Stimulated activated effector memory CD8-positive, alpha-beta T cell treated with anti-CD3 and anti-CD28 coated beads, Interleukin-12 subunit alpha, Interleukin-12 subunit beta, amount 100 ng/mL, for 72 hours (primary cell): ENCODE results near the gene GATM.
"Not testable (repeated sequence)": the region's sequence is repeated elsewhere in the genome, so short reads cannot be mapped to it uniquely, and the experiment has no call there.

Experiments used
- ATAC-seq: fragments of 150-1000 bp; cut with Tn5 transposase; 2 replicates; pipeline ENCODE4 v1.10.0; 2021
- DNase-seq, 2 donors: peaks; one replicate each; pipeline ENCODE4 v3.0.0; 2021 to 2022; ENCODE audit warnings: low spot score in 2 of 2
- H3K27ac Mint-ChIP-seq: one replicate; pipeline ENCODE4 v1.8.0; 2022; ENCODE audit warnings: mild to moderate bottlenecking, mixed read lengths
- H3K36me3 Mint-ChIP-seq: one replicate; pipeline ENCODE4 v1.8.0; 2022; ENCODE audit warnings: mild to moderate bottlenecking, mixed read lengths
- H3K4me1 Mint-ChIP-seq: one replicate; pipeline ENCODE4 v1.8.0; 2022; ENCODE audit warnings: mixed read lengths
- H3K4me3 Mint-ChIP-seq: one replicate; pipeline ENCODE4 v1.8.0; 2022; ENCODE audit warnings: mild to moderate bottlenecking, mixed read lengths
- H3K9me3 Mint-ChIP-seq: one replicate; pipeline ENCODE4 v1.8.0; 2022; ENCODE audit warnings: mixed read lengths

The GATM gene

GRCh38 chr15:45375836-45376235 is 2.5 kb downstream of the GATM start:
- no peak for DNase-seq
- Mint-ChIP-seq H3K27ac (no peak overlapping the region), H3K9me3 (no peaks in the 10 kb centered on the region), H3K4me3 (no peak overlapping the region), H3K36me3 (no peaks in the 10 kb centered on the region), H3K4me1 (peaks cover 23% of the 10 kb centered on the region)
- no peak for ATAC-seq

- Mint-ChIP-seq H3K9me3 (no peaks in the 10 kb centered on the region), H3K4me1 (peaks cover 23% of the 10 kb centered on the region), H3K4me3 (no peak overlapping the region), H3K27ac (no peak overlapping the region), H3K36me3 (no peaks in the 10 kb centered on the region)
- ATAC-seq (no peak), DNase-seq (no peak)
Observed at GRCh38 chr15:45373976-45374375, 4.4 kb downstream of the GATM start.

- no peak for DNase-seq
- Mint-ChIP-seq H3K36me3 (no peaks in the 10 kb centered on the region), H3K27ac (no peak overlapping the region), H3K9me3 (no peaks in the 10 kb centered on the region), H3K4me1 (peaks cover 15% of the 10 kb centered on the region), H3K4me3 (no peak overlapping the region)
- no peak for ATAC-seq
Observed at GRCh38 chr15:45372041-45372995, 6.0 kb downstream of the GATM start.

DNA sequence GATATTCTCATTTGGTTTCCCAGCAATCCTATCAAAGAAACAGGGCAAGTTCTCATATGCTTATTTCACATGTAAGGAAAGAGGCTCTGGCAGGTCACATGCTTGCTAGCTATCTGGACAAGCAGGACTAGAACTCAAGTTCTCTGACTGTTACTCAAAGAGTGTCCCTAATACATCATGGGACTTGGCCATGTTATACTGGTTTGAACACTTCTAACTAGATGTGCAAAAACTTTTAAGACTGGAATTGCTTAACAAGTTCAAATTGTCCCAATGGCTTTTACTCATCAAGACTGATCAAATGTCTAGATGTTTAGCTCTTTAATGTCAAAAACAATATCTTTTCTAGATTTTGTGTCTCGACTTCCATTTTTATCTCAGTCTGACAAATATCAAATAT is 6.8 kb downstream of the GATM start:
- no peak overlapping the region for H3K27ac Mint-ChIP-seq
- ATAC-seq, result no peak

GRCh38 chr15:45370042-45370441 is 8.3 kb downstream of the GATM start:
- H3K36me3 Mint-ChIP-seq, H3K9me3 Mint-ChIP-seq, H3K4me3 Mint-ChIP-seq, ATAC-seq, H3K4me1 Mint-ChIP-seq, H3K27ac Mint-ChIP-seq, DNase-seq: not testable (repeated sequence)

More for the DNA sequence above, 6.8 kb downstream of the GATM start:
- no peak for DNase-seq
- Mint-ChIP-seq H3K4me1 (peaks cover 7% of the 10 kb centered on the region), H3K4me3 (no peak overlapping the region), H3K9me3 (no peaks in the 10 kb centered on the region), H3K36me3 (no peaks in the 10 kb centered on the region)

DNA sequence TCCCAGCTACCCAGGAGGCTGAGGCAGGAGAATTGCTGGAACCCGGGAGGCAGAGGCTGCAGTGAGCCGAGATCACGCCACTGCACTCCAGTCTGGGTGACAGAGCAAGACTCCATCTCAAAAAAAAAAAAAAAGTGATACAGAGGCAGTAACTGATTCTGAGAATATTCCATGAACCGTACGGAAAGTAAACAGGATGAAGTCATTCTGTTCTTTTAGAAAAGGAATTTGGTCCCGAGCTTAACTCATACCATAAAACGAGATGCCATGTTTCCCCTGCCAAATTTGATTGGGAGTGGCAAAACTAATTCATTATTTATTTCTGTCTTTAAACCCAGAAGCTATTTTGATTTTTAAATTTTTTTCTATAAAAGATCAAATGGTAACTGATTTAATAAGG is 11.1 kb downstream of the GATM start:
- H3K4me1 Mint-ChIP-seq, DNase-seq, ATAC-seq, H3K4me3 Mint-ChIP-seq, H3K27ac Mint-ChIP-seq, H3K9me3 Mint-ChIP-seq, H3K36me3 Mint-ChIP-seq: not testable (repeated sequence)

GRCh38 chr15:45364271-45364670 is 14.1 kb downstream of the GATM start:
- no peak overlapping the region for H3K4me3 Mint-ChIP-seq
- ATAC-seq, result no peak
- no peaks in the 10 kb centered on the region for H3K36me3 Mint-ChIP-seq
- no peak for DNase-seq
- no peak overlapping the region for H3K27ac Mint-ChIP-seq
- H3K9me3 Mint-ChIP-seq, result no peaks in the 10 kb centered on the region
- H3K4me1 Mint-ChIP-seq, result no peaks in the 10 kb centered on the region

DNA sequence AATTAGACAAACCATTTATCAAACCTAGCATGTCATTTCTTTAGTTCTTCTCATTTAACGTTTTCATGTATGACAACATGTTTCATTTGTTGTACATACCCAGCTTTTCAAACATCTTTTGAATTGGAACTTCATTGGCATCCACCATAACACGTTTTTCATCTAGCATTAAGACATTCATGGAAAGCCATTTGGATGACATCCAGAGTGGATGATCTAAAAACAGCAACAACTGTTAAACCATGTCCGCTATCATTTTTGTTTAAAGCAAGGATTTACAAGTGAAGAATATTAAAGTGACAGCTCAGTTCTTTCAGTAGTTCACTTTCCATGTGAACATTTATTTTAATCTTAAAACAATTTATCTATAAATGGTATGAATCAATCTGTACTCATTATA is 14.5 kb downstream of the GATM start:
- H3K4me1 Mint-ChIP-seq, result no peaks in the 10 kb centered on the region
- no peaks in the 10 kb centered on the region for H3K9me3 Mint-ChIP-seq
- ATAC-seq (no peak), DNase-seq (no peak)
- H3K36me3 Mint-ChIP-seq, result no peaks in the 10 kb centered on the region
- no peak overlapping the region for H3K4me3 Mint-ChIP-seq
- no peak overlapping the region for H3K27ac Mint-ChIP-seq

- DNase-seq (no peak), ATAC-seq (no peak)
- Mint-ChIP-seq H3K4me3 (no peak overlapping the region), H3K9me3 (no peaks in the 10 kb centered on the region), H3K36me3 (no peaks in the 10 kb centered on the region), H3K27ac (no peak overlapping the region), H3K4me1 (no peaks in the 10 kb centered on the region)
Observed at GRCh38 chr15:45363334-45363733, 15.0 kb downstream of the GATM start.

DNA sequence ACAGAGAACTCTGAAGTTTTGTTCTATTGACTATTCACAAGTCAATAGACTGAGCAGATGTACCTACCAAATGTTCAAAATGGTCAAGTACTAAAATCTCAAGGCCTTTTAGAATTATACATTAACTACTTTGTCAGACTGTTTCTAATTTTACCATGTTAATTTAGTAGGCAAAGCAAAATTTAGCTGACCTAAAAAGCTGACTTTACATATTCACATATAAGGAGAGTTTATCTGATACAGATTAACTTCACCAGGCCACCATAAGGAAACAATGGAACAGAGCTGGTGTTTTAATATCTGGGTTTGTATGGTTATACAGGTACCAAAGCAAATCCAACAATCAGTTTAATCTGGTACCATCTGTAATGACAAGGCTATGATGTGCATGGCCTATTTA is 15.9 kb downstream of the GATM start:
- H3K27ac Mint-ChIP-seq, result no peak overlapping the region
- H3K4me1 Mint-ChIP-seq, result no peaks in the 10 kb centered on the region
- no peak for ATAC-seq
- no peaks in the 10 kb centered on the region for H3K9me3 Mint-ChIP-seq
- no peak for DNase-seq
- H3K4me3 Mint-ChIP-seq, result no peak overlapping the region
- H3K36me3 Mint-ChIP-seq, result no peaks in the 10 kb centered on the region

DNA sequence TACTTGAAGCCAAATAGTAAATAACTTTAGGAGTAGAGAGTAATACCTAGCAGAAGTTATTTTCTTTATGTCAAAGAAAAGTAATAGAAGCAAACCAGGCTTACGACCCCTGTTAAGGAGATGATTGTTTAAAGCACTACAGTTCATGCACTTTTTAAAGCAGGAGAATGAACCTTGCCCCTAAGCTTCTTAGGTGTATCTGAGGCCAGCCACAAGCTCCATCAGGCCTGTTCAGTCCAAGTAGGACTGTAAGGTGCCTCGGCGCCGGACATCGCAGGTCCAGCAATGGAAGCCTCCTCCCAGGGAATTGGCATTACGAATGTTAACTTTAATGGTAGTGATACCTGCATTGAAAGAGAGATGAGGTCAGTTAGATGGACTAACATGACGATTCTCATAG is 16.5 kb downstream of the GATM start:
- Mint-ChIP-seq H3K4me1 (no peaks in the 10 kb centered on the region), H3K36me3 (no peaks in the 10 kb centered on the region)
- ATAC-seq, result no peak

DNA sequence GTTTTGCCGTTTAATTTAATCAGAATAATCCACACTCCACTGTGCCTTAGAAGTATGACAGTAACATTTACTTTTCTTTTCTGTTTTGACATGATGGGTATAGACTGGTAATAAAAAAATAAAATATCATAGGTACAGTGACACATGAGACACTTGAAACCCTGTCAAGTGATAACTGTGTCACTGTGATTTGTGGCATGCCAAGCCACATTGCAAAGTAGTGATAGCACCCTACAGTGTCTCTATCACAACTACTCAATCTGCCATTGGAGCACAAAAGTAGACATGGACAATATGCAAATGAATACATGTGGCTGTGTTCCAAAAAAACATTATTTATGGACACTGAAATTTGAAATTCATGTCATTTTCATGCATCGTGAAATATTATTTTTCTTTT is 22.5 kb downstream of the GATM start:
- no peak overlapping the region for H3K4me3 Mint-ChIP-seq
- no peaks in the 10 kb centered on the region for H3K9me3 Mint-ChIP-seq
- H3K4me1 Mint-ChIP-seq, result no peaks in the 10 kb centered on the region
- ATAC-seq (no peak), DNase-seq (no peak)
- H3K36me3 Mint-ChIP-seq, result no peaks in the 10 kb centered on the region
- H3K27ac Mint-ChIP-seq, result no peak overlapping the region

More for the DNA sequence above, 16.5 kb downstream of the GATM start:
- H3K9me3 Mint-ChIP-seq, result no peaks in the 10 kb centered on the region
- no peak overlapping the region for H3K4me3 Mint-ChIP-seq
- no peak overlapping the region for H3K27ac Mint-ChIP-seq
- DNase-seq, result no peak

DNA sequence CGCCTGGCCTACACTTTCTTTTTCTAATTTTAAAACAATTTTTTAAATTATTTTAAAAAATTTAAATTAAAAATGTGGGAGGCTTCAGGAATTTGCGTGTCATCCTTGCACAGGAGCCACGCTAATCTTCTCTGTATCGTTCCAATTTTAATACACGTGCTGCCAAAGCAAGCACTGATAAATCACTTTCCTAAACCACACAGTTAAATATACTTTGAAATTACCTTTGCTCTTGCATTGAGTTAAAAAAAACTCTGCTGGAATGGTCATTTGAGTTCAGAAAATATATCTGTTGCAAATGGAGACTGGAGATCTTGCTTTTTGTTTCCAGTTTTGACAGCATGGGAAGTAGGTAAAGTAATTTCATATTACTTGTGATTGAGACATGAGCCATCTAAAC is 23.6 kb downstream of the GATM start:
- Mint-ChIP-seq H3K4me1 (no peaks in the 10 kb centered on the region), H3K36me3 (no peaks in the 10 kb centered on the region), H3K27ac (no peak overlapping the region), H3K4me3 (no peak overlapping the region), H3K9me3 (no peaks in the 10 kb centered on the region)
- no peak for DNase-seq
- no peak for ATAC-seq

DNA sequence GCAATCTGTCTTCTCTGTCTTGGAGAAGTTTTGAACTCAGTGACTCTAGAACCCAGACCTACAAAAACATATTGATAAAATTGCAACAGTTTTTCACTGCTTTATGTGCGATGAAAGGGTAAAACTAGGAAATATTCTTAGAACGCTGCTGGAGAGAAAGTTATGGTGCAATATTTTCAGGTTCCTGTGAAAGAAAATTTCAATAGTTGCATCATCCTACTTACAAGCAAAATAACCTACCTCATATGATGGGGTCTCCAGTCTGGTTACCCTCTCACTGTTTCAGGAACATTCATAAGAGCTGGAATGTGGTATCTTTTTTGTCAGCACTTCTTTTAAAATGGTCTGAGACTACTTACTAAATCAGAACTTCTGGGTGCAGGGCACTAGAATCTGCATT is 27.1 kb downstream of the GATM start:
- no peaks in the 10 kb centered on the region for H3K36me3 Mint-ChIP-seq
- no peak overlapping the region for H3K27ac Mint-ChIP-seq
- no peak overlapping the region for H3K4me3 Mint-ChIP-seq
- ATAC-seq (no peak), DNase-seq (no peak)
- H3K4me1 Mint-ChIP-seq, result no peaks in the 10 kb centered on the region
- H3K9me3 Mint-ChIP-seq, result no peaks in the 10 kb centered on the region

DNA sequence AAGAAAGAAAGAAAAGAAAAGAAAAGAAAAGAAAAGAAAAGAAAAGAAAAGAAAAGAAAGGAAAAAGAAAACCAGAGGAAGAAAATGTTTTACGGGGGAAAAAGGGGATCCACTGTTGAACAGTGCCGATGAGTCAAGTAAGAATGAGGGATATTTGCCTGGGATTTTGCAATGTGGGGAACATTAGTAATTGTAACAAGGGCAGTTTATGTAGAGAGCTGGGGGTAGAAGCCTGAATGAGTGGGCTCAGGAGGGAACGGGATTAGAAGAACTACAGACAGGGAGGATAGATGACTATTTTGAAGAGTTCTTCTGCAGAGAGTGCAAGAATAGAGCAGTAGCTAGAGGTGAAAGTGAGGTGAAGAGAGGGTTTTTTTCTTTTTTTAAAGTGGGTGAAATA is 28.7 kb downstream of the GATM start:
- no peaks in the 10 kb centered on the region for H3K4me1 Mint-ChIP-seq
- H3K4me3 Mint-ChIP-seq, result no peak overlapping the region
- DNase-seq (no peak), ATAC-seq (no peak)
- no peaks in the 10 kb centered on the region for H3K9me3 Mint-ChIP-seq
- no peaks in the 10 kb centered on the region for H3K36me3 Mint-ChIP-seq
- H3K27ac Mint-ChIP-seq, result no peak overlapping the region

DNA sequence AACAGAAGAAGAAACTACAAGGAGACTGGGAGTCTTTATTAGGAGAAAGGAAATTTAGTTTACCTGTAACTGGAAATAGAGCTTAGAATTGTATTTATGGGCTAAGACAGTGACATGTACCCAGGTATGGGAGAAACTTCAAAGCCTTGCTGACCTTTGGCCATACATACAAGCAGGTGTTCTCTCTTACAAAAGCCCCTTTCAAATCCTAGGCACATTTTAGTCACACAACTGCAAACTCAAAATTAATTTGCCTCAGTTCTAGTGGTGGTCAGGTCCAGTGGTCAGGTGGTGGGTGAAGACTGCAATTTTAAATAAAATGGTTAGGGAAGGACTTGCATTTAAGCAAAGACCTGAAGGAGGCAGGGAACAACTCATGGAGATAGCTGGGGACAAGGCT is 30.4 kb downstream of the GATM start:
- H3K4me1 Mint-ChIP-seq, result no peaks in the 10 kb centered on the region
- H3K27ac Mint-ChIP-seq, result no peak overlapping the region
- no peak for ATAC-seq
- no peak overlapping the region for H3K4me3 Mint-ChIP-seq
- DNase-seq, result no peak
- no peaks in the 10 kb centered on the region for H3K36me3 Mint-ChIP-seq
- H3K9me3 Mint-ChIP-seq, result no peaks in the 10 kb centered on the region
